HepG2 (cell line): ENCODE data around the gene LEMD1. TPM values are rescaled to one million over a fixed set of nuclear protein-coding genes. Genes with fewer than 3 reads are reported as not detected.

Experiments used
- ATAC-seq: fragments of 200-7000 bp; cut with Tn5 transposase; 3 replicates; pipeline ENCODE4 v1.9.1; 2020; ENCODE audit warnings: mild to moderate bottlenecking, moderate library complexity
- BruUV-seq: library from RNA; stranded (reverse); fragments of 400-500 nt; replicated peaks from 2 replicates; lab custom pipeline; 2021; lab: Mats Ljungman, UMichigan
- CTCF ChIA-PET: fragments of 300-600 bp; formaldehyde crosslinking; extraction: SDS; loops from one replicate; lab custom pipeline; 2021; ENCODE audit warnings: low total read pairs, inconsistent platforms, low intra/inter-chr PET ratio; lab: Yijun Ruan, JAX
- POLR2A ChIA-PET: fragments of 350-600 bp; sonication (Branson Sonifier 250); formaldehyde crosslinking; loops from one replicate; lab custom pipeline; 2020; ENCODE audit warnings: antibody characterized with exemption, inconsistent platforms; lab: Yijun Ruan, JAX
- DNase-seq: peaks from one replicate; pipeline ENCODE4 v3.0.0-alpha.2; 2015; ENCODE audit warnings: low spot score
- FAIRE-seq: peaks from 3 replicates; lab custom pipeline; 2011; peaks lifted over from hg19 to GRCh38; lab: Jason Lieb, UNC
- H2AFZ ChIP-seq: one replicate; pipeline ENCODE4 v1.6.1; 2011; ENCODE audit warnings: low read length, inconsistent platforms
- H3K27ac ChIP-seq: fragments of 300-600 bp; 3 replicates; pipeline ENCODE4 v1.8.0; 2011; ENCODE audit warnings: mixed run types, mild to moderate bottlenecking, mixed read lengths, low read length, inconsistent platforms; ENCODE audit not compliant: insufficient read depth; ENCODE audit errors: extremely low read length
- H3K27me3 ChIP-seq, 2 experiments: fragments of 200-600 bp in 1 of 2; 2 replicates in 1 of 2; 3 replicates in 1 of 2; pipeline versions ENCODE4 v1.6.0 to v1.8.0; 2011; ENCODE audit warnings: low read length in 2 of 2, mild to moderate bottlenecking in 2 of 2, moderate library complexity in 2 of 2, inconsistent platforms in 1 of 2; ENCODE audit not compliant: insufficient read depth in 2 of 2, control insufficient read depth in 1 of 2
- H3K36me3 ChIP-seq, 2 experiments: fragments of 200-600 bp in 1 of 2; replicated peaks in 1 of 2; 2 replicates in 1 of 2; 3 replicates in 1 of 2; pipeline versions ENCODE4 v1.5.1 to v1.8.0; 2011; ENCODE audit warnings: low read length in 2 of 2, inconsistent platforms in 1 of 2; ENCODE audit not compliant: insufficient read depth in 2 of 2, control insufficient read depth in 1 of 2
- H3K4me1 ChIP-seq: 2 replicates; pipeline ENCODE4 v1.5.1; 2012; ENCODE audit warnings: low read length, inconsistent platforms; ENCODE audit not compliant: insufficient read depth
- H3K4me2 ChIP-seq: 2 replicates; pipeline ENCODE4 v1.6.0; 2011; ENCODE audit warnings: low read depth, low read length, inconsistent platforms
- H3K4me3 ChIP-seq, 3 experiments: fragments of 200-600 bp in 1 of 3; sonication (generic), shearing (Covaris generic) in 1 of 3; replicated peaks in 1 of 3; 2 replicates each; pipeline ENCODE4 v1.5.1; 2011 to 2016; ENCODE audit warnings: low read length in 3 of 3, inconsistent platforms in 2 of 3, low read depth in 2 of 3, mild to moderate bottlenecking in 2 of 3, control low read depth in 1 of 3, mixed read lengths in 1 of 3; ENCODE audit not compliant: insufficient read depth in 1 of 3
- H3K79me2 ChIP-seq: one replicate; pipeline ENCODE4 v1.6.1; 2011; ENCODE audit warnings: low read length, inconsistent platforms; ENCODE audit not compliant: insufficient read depth
- H3K9ac ChIP-seq: 2 replicates; pipeline ENCODE4 v1.6.0; 2011; ENCODE audit warnings: mild to moderate bottlenecking, low read depth, low read length, inconsistent platforms; ENCODE audit not compliant: insufficient read depth
- H3K9me3 ChIP-seq: 2 replicates; pipeline ENCODE4 v1.5.1; 2012; ENCODE audit warnings: mild to moderate bottlenecking, low read length
- H4K20me1 ChIP-seq: 2 replicates; pipeline ENCODE4 v1.6.0; 2011; ENCODE audit warnings: inconsistent platforms, mild to moderate bottlenecking, low read length, moderate library complexity; ENCODE audit not compliant: insufficient read depth
- BRCA1 ChIP-seq: sonication (generic); formaldehyde crosslinking; IDR thresholded peaks from 2 replicates; pipeline ENCODE4 v1.4.0; 2020; ENCODE audit warnings: missing genetic modification reagents
- HMG20B ChIP-seq: conservative IDR thresholded peaks from 2 replicates; pipeline ENCODE4 v1.6.1; 2016; ENCODE audit warnings: missing genetic modification reagents, missing compliant biosample characterization
- HOXA9 ChIP-seq: sonication (generic); formaldehyde crosslinking; IDR thresholded peaks from 2 replicates; pipeline ENCODE4 v1.8.1; 2022; ENCODE audit warnings: missing genetic modification reagents, mild to moderate bottlenecking, moderate library complexity, borderline replicate concordance
- IRF2 ChIP-seq: IDR thresholded peaks from 2 replicates; pipeline ENCODE4 v1.6.1; 2018; ENCODE audit warnings: missing genetic modification reagents, missing compliant biosample characterization
- KLF12 ChIP-seq: sonication (generic); formaldehyde crosslinking; IDR thresholded peaks from 2 replicates; pipeline ENCODE4 v1.4.0; 2020; ENCODE audit warnings: missing genetic modification reagents, borderline replicate concordance
- NFE2L1 ChIP-seq: sonication (generic); formaldehyde crosslinking; IDR thresholded peaks from 2 replicates; pipeline ENCODE4 v1.4.0; 2020; ENCODE audit warnings: missing genetic modification reagents, mild to moderate bottlenecking, borderline replicate concordance
- ZFYVE20 ChIP-seq: sonication (generic); formaldehyde crosslinking; IDR thresholded peaks from 2 replicates; pipeline ENCODE4 v1.8.0; 2023; ENCODE audit warnings: low read depth, mild to moderate bottlenecking, moderate library complexity, missing genetic modification reagents, borderline replicate concordance
- ZNF550 ChIP-seq: sonication (generic); formaldehyde crosslinking; IDR thresholded peaks from 2 replicates; pipeline ENCODE4 v1.4.0; 2020; ENCODE audit warnings: mild to moderate bottlenecking, missing genetic modification reagents, borderline replicate concordance
- ZNF678 ChIP-seq: sonication (generic); formaldehyde crosslinking; IDR thresholded peaks from 2 replicates; pipeline ENCODE4 v1.4.0; 2020; ENCODE audit warnings: mild to moderate bottlenecking, missing genetic modification reagents
- ZNF687 ChIP-seq: sonication (generic); formaldehyde crosslinking; IDR thresholded peaks from 2 replicates; pipeline ENCODE4 v1.5.1; 2020; ENCODE audit warnings: mild to moderate bottlenecking, missing genetic modification reagents, moderate library complexity
- ZNF724P ChIP-seq: sonication (generic); formaldehyde crosslinking; IDR thresholded peaks from 2 replicates; pipeline ENCODE4 v1.8.0; 2022; ENCODE audit warnings: missing genetic modification reagents, borderline replicate concordance
- ZNF850 ChIP-seq: sonication (generic); formaldehyde crosslinking; conservative IDR thresholded peaks from 2 replicates; pipeline ENCODE4 v1.9.0; 2021; ENCODE audit warnings: mild to moderate bottlenecking, missing genetic modification reagents
- WGBS: methylation state at CpG from one replicate; pipeline ENCODE4 v1.1.6; 2017; ENCODE audit warnings: low lambda C conversion rate; 5-methylcytosine and 5-hydroxymethylcytosine counted together
- in situ Hi-C: cut with HindIII; loops from 2 replicates; pipeline ENCODE4 v1.10.0; 2017; ENCODE audit warnings: low pct_unique_long_range_greater_than_20kb; ENCODE audit not compliant: extremely low pct_ligation_motif_present
- intact Hi-C: fragments of 100-400 bp; cut with micrococcal nuclease; formaldehyde crosslinking; loops from one replicate; pipeline ENCODE4 v1.10.0; 2022; ENCODE audit not compliant: unreplicated experiment
- polyA plus RNA-seq, 8 experiments: library from polyadenylated mRNA; depleted of rRNA in 3 of 8; stranded (reverse) in 7 of 8; unstranded in 1 of 8; fragments of >200 nt; fragmentation: Illumina TruSeq in 4 of 8; extraction: Trizol in 4 of 8; gene quantifications; 2 replicates each; pipeline versions ENCODE4 v1.2.1 to v1.2.3, GENCODE V29; 2011 to 2016; ENCODE audit warnings: low read depth in 4 of 8, missing spikeins in 1 of 8, mixed read lengths in 1 of 8; ENCODE audit not compliant: insufficient read depth in 1 of 8
- total RNA-seq, 5 experiments: library from RNA; depleted of rRNA; stranded (reverse); fragments of >200 nt; fragmentation: Illumina TruSeq; extraction: Trizol; gene quantifications; 2 replicates each; pipeline ENCODE4 v1.2.3, GENCODE V29; 2016; ENCODE audit warnings: low read depth in 1 of 5
- TF ChIP-seq, protein P1 (sequence below): sonication (generic); formaldehyde crosslinking; IDR thresholded peaks from 2 replicates; pipeline ENCODE4 v1.4.0; 2020; ENCODE audit warnings: missing genetic modification reagents

The LEMD1 gene
- total and polyA plus RNA-seq, 2 of the 13 experiments (the other 11 are each of a cell fraction or from before 2014, with no cell fraction given) = 1.4 to 2.3 TPM

GRCh38 chr1:205442051-205442725, 20.3 kb upstream of the LEMD1 start (continued):
- TF ChIP-seq ZNF687 (CRISPR knock-in tag) = 0 out of 2 replicates have a peak, but pooled peaks have one; percentile 16

DNA sequence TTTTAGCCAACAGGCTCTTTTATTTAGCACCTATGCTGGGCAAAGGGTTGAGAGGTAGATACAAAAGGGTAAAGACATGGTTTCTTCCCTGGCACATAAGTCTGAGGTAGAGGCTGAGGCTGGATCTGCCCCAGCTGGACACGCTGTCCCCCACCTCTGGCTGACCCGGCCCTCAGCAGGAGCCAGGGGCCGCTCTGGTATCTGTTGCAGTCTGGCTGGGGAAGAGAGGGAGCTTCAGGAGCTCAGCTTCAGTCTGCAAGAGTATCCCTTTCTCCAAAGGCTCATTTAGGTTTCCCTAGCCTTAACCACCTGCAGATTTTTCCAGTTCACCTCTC, 19.8 kb upstream of the LEMD1 start:
- POLR2A ChIA-PET = interaction anchor here (0.6 to 4.4 kb wide), 6 partner anchors 9 to 17 kb away, joined by 3 to 95 read pairs (median 4); no protein-coding TSS in a partner anchor
- Histone ChIP-seq H3K27ac (no peak overlapping the region), H3K9ac (peak overlapping the region; percentile 15; the same call in 1 of the 2 replicates), H3K27me3 (no peaks in the 10 kb centered on the region; a peak in 1 of 5 replicates), H3K79me2 (no peaks in the 10 kb centered on the region), H3K36me3 (no peaks in the 10 kb centered on the region), H2AFZ (no peak overlapping the region), H3K4me1 (peaks cover 80% of the 10 kb centered on the region), H3K4me3 (no peak overlapping the region; a peak in 1 of 6 replicates), H3K4me2 (peak overlapping the region; percentile 52), H4K20me1 (peaks cover 7% of the 10 kb centered on the region; the same call in 1 of the 2 replicates), H3K9me3 (no peaks in the 10 kb centered on the region)
- in situ Hi-C loops = no loop called here
- CTCF ChIA-PET = no interaction called here
- FAIRE-seq = no peak
- BruUV-seq = no TSS peak
- 38% methylated on average over 2 of the region's 3 CpGs for WGBS
- ATAC-seq = peak; percentile 42
- no peak for DNase-seq
- intact Hi-C loops = no loop called here
- TF ChIP-seq HOXA9 = no peak
- no peak for TF ChIP-seq ZNF850 (CRISPR knock-in tag)
- TF ChIP-seq ZNF678 = no peak
- TF ChIP-seq KLF12 (CRISPR knock-in tag) = no peak
- no peak for TF ChIP-seq HMG20B (CRISPR knock-in tag)
- TF ChIP-seq ZFYVE20 (CRISPR knock-in tag) = no peak
- no peak for TF ChIP-seq IRF2 (CRISPR knock-in tag)
- TF ChIP-seq ZNF724P (CRISPR knock-in tag) = no peak
- no peak for TF ChIP-seq ZNF550
- TF ChIP-seq BRCA1 (CRISPR knock-in tag) = no peak
- TF ChIP-seq, protein P1, sequence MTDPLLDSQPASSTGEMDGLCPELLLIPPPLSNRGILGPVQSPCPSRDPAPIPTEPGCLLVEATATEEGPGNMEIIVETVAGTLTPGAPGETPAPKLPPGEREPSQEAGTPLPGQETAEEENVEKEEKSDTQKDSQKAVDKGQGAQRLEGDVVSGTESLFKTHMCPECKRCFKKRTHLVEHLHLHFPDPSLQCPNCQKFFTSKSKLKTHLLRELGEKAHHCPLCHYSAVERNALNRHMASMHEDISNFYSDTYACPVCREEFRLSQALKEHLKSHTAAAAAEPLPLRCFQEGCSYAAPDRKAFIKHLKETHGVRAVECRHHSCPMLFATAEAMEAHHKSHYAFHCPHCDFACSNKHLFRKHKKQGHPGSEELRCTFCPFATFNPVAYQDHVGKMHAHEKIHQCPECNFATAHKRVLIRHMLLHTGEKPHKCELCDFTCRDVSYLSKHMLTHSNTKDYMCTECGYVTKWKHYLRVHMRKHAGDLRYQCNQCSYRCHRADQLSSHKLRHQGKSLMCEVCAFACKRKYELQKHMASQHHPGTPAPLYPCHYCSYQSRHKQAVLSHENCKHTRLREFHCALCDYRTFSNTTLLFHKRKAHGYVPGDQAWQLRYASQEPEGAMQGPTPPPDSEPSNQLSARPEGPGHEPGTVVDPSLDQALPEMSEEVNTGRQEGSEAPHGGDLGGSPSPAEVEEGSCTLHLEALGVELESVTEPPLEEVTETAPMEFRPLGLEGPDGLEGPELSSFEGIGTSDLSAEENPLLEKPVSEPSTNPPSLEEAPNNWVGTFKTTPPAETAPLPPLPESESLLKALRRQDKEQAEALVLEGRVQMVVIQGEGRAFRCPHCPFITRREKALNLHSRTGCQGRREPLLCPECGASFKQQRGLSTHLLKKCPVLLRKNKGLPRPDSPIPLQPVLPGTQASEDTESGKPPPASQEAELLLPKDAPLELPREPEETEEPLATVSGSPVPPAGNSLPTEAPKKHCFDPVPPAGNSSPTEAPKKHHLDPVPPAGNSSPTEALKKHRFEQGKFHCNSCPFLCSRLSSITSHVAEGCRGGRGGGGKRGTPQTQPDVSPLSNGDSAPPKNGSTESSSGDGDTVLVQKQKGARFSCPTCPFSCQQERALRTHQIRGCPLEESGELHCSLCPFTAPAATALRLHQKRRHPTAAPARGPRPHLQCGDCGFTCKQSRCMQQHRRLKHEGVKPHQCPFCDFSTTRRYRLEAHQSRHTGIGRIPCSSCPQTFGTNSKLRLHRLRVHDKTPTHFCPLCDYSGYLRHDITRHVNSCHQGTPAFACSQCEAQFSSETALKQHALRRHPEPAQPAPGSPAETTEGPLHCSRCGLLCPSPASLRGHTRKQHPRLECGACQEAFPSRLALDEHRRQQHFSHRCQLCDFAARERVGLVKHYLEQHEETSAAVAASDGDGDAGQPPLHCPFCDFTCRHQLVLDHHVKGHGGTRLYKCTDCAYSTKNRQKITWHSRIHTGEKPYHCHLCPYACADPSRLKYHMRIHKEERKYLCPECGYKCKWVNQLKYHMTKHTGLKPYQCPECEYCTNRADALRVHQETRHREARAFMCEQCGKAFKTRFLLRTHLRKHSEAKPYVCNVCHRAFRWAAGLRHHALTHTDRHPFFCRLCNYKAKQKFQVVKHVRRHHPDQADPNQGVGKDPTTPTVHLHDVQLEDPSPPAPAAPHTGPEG (CRISPR knock-in tag) = no peak
- TF ChIP-seq NFE2L1 (CRISPR knock-in tag) = no peak
